ENCODE data around the gene TRMT10B. TPM values are rescaled to one million over a fixed set of nuclear protein-coding genes. Genes with fewer than 3 reads are reported as not detected.
A peak's percentile ranks its signal among the peaks of the same experiment; 100 is the strongest.

Gene TRMT10B
- total and polyA plus RNA-seq, 10 of the 15 experiments (the other 5 are each of a cell fraction or from before 2014, with no cell fraction given) = 3.7 to 11.7 (median 6.8) TPM

DNA sequence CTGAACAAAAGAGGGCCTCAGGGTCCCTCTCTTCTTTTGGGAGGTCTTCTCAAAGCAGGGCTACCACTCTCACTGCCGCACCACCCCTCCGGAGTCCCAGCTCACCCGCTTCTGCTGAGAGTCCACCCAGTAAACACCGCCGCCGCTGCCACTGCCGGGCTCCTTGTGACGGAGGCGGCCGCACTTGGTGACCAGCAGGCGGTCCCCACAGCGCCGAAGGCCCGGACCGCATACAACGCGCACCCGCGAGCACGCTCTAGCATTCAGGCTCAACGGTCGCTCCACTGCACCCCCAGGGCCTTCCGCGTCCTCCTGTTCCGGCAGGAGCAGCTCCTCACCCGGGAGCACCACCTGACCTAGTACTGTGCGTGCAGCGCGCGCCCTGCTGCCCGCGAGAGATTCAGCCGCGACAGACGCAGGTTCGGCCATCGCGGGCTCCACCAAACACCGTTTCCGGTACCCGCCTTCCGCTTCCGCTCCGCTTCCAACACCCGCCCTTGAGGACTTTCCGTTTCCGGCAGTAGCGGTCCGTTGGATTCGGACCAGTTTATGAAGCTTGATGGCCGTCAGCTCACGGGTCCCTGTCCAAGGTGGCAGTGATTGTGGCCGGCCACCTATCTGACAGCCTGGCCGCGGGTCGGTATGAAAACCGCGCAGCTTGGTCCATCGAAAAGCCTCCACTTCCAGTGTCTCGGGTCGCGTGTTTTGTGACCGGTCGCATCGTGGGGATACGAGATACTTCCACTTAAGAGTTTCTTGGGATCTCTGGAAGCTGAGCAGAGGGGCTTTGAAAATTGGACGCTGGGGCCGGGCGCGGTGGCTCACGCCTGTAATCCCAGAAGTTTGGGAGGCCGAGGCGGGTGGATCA is 31.2 kb downstream of the TRMT10B start, which contains the start of gene EXOSC3 (continued):
- TF ChIP-seq, protein P1, sequence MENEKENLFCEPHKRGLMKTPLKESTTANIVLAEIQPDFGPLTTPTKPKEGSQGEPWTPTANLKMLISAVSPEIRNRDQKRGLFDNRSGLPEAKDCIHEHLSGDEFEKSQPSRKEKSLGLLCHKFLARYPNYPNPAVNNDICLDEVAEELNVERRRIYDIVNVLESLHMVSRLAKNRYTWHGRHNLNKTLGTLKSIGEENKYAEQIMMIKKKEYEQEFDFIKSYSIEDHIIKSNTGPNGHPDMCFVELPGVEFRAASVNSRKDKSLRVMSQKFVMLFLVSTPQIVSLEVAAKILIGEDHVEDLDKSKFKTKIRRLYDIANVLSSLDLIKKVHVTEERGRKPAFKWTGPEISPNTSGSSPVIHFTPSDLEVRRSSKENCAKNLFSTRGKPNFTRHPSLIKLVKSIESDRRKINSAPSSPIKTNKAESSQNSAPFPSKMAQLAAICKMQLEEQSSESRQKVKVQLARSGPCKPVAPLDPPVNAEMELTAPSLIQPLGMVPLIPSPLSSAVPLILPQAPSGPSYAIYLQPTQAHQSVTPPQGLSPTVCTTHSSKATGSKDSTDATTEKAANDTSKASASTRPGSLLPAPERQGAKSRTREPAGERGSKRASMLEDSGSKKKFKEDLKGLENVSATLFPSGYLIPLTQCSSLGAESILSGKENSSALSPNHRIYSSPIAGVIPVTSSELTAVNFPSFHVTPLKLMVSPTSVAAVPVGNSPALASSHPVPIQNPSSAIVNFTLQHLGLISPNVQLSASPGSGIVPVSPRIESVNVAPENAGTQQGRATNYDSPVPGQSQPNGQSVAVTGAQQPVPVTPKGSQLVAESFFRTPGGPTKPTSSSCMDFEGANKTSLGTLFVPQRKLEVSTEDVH (IDR thresholded peaks at IDR 0.05; ENCODE audit: low read depth, partially characterized antibody) = peak; percentile 85
- TF ChIP-seq MXI1 (IDR thresholded peaks at IDR 0.05; ENCODE audit: low read depth, low read length) (peak; percentile 84), KDM1A (IDR thresholded peaks at IDR 0.05; ENCODE audit: borderline replicate concordance) (no peak), CHD1 (IDR thresholded peaks at IDR 0.05; ENCODE audit: low read depth, low read length) (no peak), SPI1 (IDR thresholded peaks at IDR 0.05; ENCODE audit: borderline replicate concordance, insufficient read depth, low read depth, low read length) (peak; percentile 29; the same call in 1 of the 2 replicates), NBN (IDR thresholded peaks at IDR 0.05) (peak; percentile 72; the same call in 1 of the 2 replicates), KLF5 (IDR thresholded peaks at IDR 0.05; ENCODE audit: partially characterized antibody) (peak; percentile 82), CREM (IDR thresholded peaks at IDR 0.05; ENCODE audit: low read depth) (peak; percentile 63), YY1 (IDR thresholded peaks at IDR 0.05; ENCODE audit: low read depth, low read length) (peak; percentile 95), GABPA (IDR thresholded peaks at IDR 0.05; ENCODE audit: low read depth) (peak; percentile 98), MYB (IDR thresholded peaks at IDR 0.05; ENCODE audit: borderline replicate concordance, low read depth, low read length) (peak; percentile 32; the same call in 1 of the 2 replicates), MEF2B (IDR thresholded peaks at IDR 0.05; ENCODE audit: partially characterized antibody, poor library complexity, severe bottlenecking) (no peak), CHD2 (IDR thresholded peaks at IDR 0.05; ENCODE audit: borderline replicate concordance, low read depth, low read length) (peak; percentile 85)
- TF ChIP-seq, protein P2, sequence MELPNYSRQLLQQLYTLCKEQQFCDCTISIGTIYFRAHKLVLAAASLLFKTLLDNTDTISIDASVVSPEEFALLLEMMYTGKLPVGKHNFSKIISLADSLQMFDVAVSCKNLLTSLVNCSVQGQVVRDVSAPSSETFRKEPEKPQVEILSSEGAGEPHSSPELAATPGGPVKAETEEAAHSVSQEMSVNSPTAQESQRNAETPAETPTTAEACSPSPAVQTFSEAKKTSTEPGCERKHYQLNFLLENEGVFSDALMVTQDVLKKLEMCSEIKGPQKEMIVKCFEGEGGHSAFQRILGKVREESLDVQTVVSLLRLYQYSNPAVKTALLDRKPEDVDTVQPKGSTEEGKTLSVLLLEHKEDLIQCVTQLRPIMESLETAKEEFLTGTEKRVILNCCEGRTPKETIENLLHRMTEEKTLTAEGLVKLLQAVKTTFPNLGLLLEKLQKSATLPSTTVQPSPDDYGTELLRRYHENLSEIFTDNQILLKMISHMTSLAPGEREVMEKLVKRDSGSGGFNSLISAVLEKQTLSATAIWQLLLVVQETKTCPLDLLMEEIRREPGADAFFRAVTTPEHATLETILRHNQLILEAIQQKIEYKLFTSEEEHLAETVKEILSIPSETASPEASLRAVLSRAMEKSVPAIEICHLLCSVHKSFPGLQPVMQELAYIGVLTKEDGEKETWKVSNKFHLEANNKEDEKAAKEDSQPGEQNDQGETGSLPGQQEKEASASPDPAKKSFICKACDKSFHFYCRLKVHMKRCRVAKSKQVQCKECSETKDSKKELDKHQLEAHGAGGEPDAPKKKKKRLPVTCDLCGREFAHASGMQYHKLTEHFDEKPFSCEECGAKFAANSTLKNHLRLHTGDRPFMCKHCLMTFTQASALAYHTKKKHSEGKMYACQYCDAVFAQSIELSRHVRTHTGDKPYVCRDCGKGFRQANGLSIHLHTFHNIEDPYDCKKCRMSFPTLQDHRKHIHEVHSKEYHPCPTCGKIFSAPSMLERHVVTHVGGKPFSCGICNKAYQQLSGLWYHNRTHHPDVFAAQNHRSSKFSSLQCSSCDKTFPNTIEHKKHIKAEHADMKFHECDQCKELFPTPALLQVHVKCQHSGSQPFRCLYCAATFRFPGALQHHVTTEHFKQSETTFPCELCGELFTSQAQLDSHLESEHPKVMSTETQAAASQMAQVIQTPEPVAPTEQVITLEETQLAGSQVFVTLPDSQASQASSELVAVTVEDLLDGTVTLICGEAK (IDR thresholded peaks at IDR 0.05; ENCODE audit: borderline replicate concordance) = peak; percentile 97
- TF ChIP-seq, protein P3, sequence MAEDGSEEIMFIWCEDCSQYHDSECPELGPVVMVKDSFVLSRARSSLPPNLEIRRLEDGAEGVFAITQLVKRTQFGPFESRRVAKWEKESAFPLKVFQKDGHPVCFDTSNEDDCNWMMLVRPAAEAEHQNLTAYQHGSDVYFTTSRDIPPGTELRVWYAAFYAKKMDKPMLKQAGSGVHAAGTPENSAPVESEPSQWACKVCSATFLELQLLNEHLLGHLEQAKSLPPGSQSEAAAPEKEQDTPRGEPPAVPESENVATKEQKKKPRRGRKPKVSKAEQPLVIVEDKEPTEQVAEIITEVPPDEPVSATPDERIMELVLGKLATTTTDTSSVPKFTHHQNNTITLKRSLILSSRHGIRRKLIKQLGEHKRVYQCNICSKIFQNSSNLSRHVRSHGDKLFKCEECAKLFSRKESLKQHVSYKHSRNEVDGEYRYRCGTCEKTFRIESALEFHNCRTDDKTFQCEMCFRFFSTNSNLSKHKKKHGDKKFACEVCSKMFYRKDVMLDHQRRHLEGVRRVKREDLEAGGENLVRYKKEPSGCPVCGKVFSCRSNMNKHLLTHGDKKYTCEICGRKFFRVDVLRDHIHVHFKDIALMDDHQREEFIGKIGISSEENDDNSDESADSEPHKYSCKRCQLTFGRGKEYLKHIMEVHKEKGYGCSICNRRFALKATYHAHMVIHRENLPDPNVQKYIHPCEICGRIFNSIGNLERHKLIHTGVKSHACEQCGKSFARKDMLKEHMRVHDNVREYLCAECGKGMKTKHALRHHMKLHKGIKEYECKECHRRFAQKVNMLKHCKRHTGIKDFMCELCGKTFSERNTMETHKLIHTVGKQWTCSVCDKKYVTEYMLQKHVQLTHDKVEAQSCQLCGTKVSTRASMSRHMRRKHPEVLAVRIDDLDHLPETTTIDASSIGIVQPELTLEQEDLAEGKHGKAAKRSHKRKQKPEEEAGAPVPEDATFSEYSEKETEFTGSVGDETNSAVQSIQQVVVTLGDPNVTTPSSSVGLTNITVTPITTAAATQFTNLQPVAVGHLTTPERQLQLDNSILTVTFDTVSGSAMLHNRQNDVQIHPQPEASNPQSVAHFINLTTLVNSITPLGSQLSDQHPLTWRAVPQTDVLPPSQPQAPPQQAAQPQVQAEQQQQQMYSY (CRISPR knock-in tag; IDR thresholded peaks at IDR 0.05) = no peak
- TF ChIP-seq, protein P4, sequence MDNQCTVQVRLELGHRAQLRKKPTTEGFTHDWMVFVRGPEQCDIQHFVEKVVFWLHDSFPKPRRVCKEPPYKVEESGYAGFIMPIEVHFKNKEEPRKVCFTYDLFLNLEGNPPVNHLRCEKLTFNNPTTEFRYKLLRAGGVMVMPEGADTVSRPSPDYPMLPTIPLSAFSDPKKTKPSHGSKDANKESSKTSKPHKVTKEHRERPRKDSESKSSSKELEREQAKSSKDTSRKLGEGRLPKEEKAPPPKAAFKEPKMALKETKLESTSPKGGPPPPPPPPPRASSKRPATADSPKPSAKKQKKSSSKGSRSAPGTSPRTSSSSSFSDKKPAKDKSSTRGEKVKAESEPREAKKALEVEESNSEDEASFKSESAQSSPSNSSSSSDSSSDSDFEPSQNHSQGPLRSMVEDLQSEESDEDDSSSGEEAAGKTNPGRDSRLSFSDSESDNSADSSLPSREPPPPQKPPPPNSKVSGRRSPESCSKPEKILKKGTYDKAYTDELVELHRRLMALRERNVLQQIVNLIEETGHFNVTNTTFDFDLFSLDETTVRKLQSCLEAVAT (IDR thresholded peaks at IDR 0.05) = 0 out of 2 replicates have a peak, but pooled peaks have one; percentile 34
